ENCODE measurements around the gene SLC35D2. TPM values are rescaled to one million over a fixed set of nuclear protein-coding genes. Genes with fewer than 3 reads are reported as not detected.
"Not testable (repeated sequence)": the region's sequence is repeated elsewhere in the genome, so short reads cannot be mapped to it uniquely, and the experiment has no call there.

SLC35D2 gene
- total RNA-seq, 4 donors from 2014 or later: 39.1 to 53.3 (median 46.1) TPM

GRCh38 chr9:96338299-96338698, 45.2 kb downstream of the SLC35D2 start:
- Histone ChIP-seq H3K4me1 (no peaks in the 10 kb centered on the region), H3K27ac (no peak overlapping the region), H3K27me3 (no peaks in the 10 kb centered on the region), H3K4me3 (replicated peaks in 1 of 3) (no peak overlapping the region), H3K9me3 (no peaks in the 10 kb centered on the region), H3K36me3 (no peaks in the 10 kb centered on the region)
- WGBS, 2 donors: 95% methylated on average over 3 of the region's 3 CpGs
- TF ChIP-seq POLR2A (IDR thresholded peaks at IDR 0.05): no peak
- TF ChIP-seq CTCF (IDR thresholded peaks at IDR 0.05): no peak
- no peak for DNase-seq
- intact Hi-C loops (cut with DNase I): loop anchor here (10.0 kb wide), 1 partner anchor 107 kb away; no protein-coding TSS in a partner anchor

- no peaks in the 10 kb centered on the region for H3K27me3 ChIP-seq
- DNase-seq: no peak
- no peak overlapping the region for H3K27ac ChIP-seq
- intact Hi-C loops (cut with DNase I): loop anchor here (10.0 kb wide), 1 partner anchor 111 kb away; no protein-coding TSS in a partner anchor
- WGBS, 2 donors: 53 to 68% methylated on average over 1 of the region's 1 CpG
- H3K4me1 ChIP-seq: no peaks in the 10 kb centered on the region
- TF ChIP-seq POLR2A (IDR thresholded peaks at IDR 0.05): no peak
- no peak for TF ChIP-seq CTCF (IDR thresholded peaks at IDR 0.05)
- H3K9me3 ChIP-seq: no peaks in the 10 kb centered on the region
- H3K36me3 ChIP-seq: no peaks in the 10 kb centered on the region
- no peak overlapping the region for H3K4me3 ChIP-seq (replicated peaks in 1 of 3)
These were observed 49.6 kb downstream of the SLC35D2 start for GRCh38 chr9:96333958-96334357.

- no peak overlapping the region for H3K4me3 ChIP-seq (replicated peaks in 1 of 3)
- TF ChIP-seq CTCF (IDR thresholded peaks at IDR 0.05) (no peak), POLR2A (IDR thresholded peaks at IDR 0.05) (no peak)
- no peak for DNase-seq
- H3K27me3 ChIP-seq: no peaks in the 10 kb centered on the region
- H3K27ac ChIP-seq: no peak overlapping the region
- H3K4me1 ChIP-seq: no peaks in the 10 kb centered on the region
- WGBS, 2 donors: 75 to 91% methylated on average over 9 of the region's 9 CpGs
- no peaks in the 10 kb centered on the region for H3K36me3 ChIP-seq
- intact Hi-C loops (cut with DNase I): loop anchor here (10.0 kb wide), 1 partner anchor 113 kb away; no protein-coding TSS in a partner anchor
- no peaks in the 10 kb centered on the region for H3K9me3 ChIP-seq
These were observed 52.1 kb downstream of the SLC35D2 start for GRCh38 chr9:96331236-96331947.

- H3K27ac ChIP-seq: no peak overlapping the region
- 55 to 75% methylated on average over 1 of the region's 1 CpG for WGBS, 2 donors
- H3K4me3 ChIP-seq (replicated peaks in 1 of 3): no peak overlapping the region
- intact Hi-C loops (cut with DNase I): loop anchor here (2.0 kb wide), 1 partner anchor 339 kb away; no protein-coding TSS in a partner anchor
- H3K4me1 ChIP-seq: no peaks in the 10 kb centered on the region
- H3K36me3 ChIP-seq: no peaks in the 10 kb centered on the region
- TF ChIP-seq CTCF (IDR thresholded peaks at IDR 0.05) (peak; percentile 59 to 91 (median 82)), POLR2A (IDR thresholded peaks at IDR 0.05) (no peak)
- H3K27me3 ChIP-seq: no peaks in the 10 kb centered on the region
- peak; percentile 19 for DNase-seq
- H3K9me3 ChIP-seq: no peaks in the 10 kb centered on the region
These were observed 55.7 kb downstream of the SLC35D2 start for GRCh38 chr9:96327694-96328352.

- no peak for TF ChIP-seq CTCF (IDR thresholded peaks at IDR 0.05)
- no peak for TF ChIP-seq POLR2A (IDR thresholded peaks at IDR 0.05)
- Histone ChIP-seq H3K9me3 (no peaks in the 10 kb centered on the region), H3K36me3 (peaks cover 6 to 7% of the 10 kb centered on the region in 2 donors), H3K27me3 (no peaks in the 10 kb centered on the region), H3K4me1 (no peaks in the 10 kb centered on the region), H3K4me3 (replicated peaks in 1 of 3) (no peak overlapping the region), H3K27ac (no peak overlapping the region)
- no peak for DNase-seq
- intact Hi-C loops (cut with DNase I): no loop called here
These were observed 60.3 kb downstream of the SLC35D2 start for GRCh38 chr9:96323169-96323568.

- H3K4me1 ChIP-seq; intact Hi-C loops (cut with DNase I); H3K27me3 ChIP-seq; H3K4me3 ChIP-seq (replicated peaks in 1 of 3); H3K9me3 ChIP-seq; H3K36me3 ChIP-seq; DNase-seq; H3K27ac ChIP-seq: not testable (repeated sequence)
- WGBS, 2 donors: 91 to 96% methylated on average over 5 of the region's 5 CpGs
These were observed 60.8 kb downstream of the SLC35D2 start for GRCh38 chr9:96322736-96323135.

- H3K27me3 ChIP-seq; H3K9me3 ChIP-seq; intact Hi-C loops (cut with DNase I); H3K36me3 ChIP-seq; H3K27ac ChIP-seq; H3K4me3 ChIP-seq (replicated peaks in 1 of 3); H3K4me1 ChIP-seq; DNase-seq: not testable (repeated sequence)
- WGBS, 2 donors: 96 to 98% methylated on average over 3 of the region's 3 CpGs
These were observed 61.3 kb downstream of the SLC35D2 start for GRCh38 chr9:96322210-96322609.
